Hematopoietic multipotent progenitor cell treated with erythropoietin and hydrocortisone succinate and interleukin-3 and kit ligand, for 8 days (in vitro differentiated cells): Measurements from ENCODE around the gene ADARB1.

Source experiments
- DNase-seq: peaks from one replicate; pipeline ENCODE4 v3.0.0-alpha.2; 2015

The ADARB1 gene

DNA sequence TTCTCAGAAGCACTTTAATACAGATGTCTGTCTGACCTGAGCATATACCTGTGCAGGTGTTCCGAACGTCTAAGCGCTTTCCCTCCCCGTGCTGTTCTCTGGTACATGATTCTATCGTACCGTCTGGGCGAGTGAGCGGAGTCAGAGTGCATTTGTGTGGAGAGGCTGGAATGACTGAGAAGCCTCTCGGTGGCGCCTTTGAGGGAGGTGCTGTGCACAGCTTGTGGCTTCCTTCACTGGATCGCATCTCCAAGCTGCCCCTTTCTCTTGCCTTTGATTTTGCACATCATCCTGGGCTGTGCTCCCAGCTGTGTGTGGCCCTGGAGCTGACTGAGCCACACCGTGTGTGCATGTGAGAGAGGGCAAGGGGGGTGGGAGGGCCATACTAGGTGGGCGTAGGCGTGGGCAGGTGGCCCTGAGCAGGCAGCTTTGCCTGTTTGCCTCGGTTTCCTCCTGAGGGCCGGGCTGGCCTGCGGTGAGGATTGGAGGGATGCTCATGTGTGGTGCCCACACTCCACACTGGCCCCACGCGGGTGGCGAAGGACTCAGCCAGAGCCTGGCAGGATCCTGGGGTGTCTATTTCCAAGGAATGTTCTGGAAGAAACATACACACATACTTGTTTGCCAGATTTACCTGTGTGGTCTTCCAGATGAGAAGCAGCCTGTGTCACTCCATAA, 105.3 kb downstream of the ADARB1 start:
- DNase-seq, result no peak

DNA sequence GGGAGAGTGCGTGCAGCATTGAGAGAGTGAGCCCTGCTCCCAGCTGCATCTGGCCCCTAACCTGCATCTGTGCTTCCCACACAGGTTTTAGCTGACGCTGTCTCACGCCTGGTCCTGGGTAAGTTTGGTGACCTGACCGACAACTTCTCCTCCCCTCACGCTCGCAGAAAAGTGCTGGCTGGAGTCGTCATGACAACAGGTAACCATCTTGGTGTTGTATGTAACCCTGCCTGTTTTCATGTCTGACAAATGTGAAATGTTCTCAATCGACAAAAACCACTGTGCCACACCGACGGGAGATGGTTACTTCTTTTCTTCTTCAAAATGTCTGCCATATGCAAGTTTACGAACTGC, 105.8 kb downstream of the ADARB1 start:
- DNase-seq, result no peak

DNA sequence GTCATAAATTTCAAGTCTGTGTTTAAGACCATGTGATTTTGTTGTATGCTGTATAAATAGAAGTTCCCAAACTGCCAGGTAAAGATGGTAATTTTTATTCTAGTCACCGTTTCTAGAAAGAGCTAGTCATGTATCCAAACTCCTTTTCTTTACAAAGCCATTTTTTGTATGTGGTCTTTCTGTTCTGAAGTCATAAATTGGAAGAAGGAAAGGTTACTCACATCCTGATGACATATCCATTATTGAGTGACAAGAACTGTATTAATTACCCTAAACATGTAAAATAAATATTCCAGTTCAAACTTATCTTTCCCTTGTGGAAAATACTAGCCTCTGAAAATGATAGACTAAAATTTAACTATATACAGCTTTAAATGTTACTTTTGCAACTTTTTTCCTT, 108.6 kb downstream of the ADARB1 start:
- DNase-seq, result no peak

DNA sequence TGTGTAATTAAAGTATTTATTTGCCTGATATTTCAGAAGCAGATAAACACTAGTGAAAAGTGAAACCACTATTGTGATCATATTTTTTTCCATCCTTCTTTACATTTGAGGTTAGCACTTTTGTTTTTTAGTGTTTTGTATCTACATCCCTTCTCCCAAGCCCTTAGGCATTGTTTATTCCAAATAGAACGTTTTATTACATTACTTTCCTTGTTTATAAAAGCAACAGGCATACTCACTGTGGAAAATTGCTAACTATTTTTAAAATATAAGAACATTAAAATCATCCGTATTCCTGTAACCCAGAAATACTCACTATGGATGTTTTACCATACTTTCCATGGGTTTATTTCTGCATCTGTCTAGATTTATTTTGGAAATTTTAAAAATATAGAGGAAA, 109.5 kb downstream of the ADARB1 start:
- no peak for DNase-seq

DNA sequence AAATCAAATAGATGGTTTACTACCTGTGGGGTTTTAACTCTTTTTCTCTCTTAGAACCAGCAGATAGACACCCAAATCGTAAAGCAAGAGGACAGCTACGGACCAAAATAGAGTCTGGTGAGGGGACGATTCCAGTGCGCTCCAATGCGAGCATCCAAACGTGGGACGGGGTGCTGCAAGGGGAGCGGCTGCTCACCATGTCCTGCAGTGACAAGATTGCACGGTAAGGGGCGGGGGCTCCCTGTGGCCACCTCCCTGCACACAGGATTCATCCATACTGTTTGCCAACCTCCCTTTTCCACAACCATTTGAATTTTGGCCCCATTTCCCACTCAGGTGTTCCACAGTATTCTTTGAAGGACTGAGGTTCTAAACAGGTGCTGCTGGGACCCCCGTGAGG, 110.5 kb downstream of the ADARB1 start:
- no peak for DNase-seq

DNA sequence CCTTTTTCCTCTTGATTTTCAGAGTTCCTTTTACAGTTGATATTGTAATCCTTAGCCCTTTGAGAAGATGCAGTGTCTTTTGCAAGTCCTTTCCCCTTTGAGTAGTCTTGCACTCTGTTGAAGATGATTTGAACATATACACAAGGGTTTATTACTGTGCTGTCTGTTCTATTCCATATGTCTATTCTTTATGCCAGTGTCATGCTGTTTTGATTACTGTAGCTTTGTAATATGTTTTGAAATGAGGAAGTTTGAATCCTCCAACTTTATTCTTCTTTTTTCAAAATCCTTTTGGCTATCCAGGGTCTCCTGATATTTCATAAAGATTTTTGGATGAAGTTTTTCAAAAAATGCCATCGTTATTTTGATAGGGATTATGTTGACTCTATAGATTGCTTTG, 112.3 kb downstream of the ADARB1 start:
- DNase-seq, result no peak

DNA sequence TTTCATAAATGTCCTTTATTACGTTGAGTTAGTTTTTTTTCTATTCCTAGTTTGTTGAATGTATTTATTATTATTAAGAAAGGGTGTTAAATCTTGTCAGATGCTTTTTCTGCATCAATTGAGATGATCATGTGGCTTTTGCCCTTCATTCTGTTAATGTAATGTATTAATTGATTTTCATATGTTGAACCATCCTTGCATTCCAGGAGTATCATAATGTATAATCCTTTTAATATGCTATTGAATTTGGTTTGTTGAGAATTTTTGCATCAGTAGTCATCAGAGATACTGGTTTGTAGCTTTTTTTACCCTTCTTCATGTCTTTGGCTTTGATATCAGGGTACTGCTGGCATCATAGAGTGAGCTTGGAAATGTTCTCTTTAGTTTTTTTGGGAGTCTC, 113.3 kb downstream of the ADARB1 start:
- no peak for DNase-seq

DNA sequence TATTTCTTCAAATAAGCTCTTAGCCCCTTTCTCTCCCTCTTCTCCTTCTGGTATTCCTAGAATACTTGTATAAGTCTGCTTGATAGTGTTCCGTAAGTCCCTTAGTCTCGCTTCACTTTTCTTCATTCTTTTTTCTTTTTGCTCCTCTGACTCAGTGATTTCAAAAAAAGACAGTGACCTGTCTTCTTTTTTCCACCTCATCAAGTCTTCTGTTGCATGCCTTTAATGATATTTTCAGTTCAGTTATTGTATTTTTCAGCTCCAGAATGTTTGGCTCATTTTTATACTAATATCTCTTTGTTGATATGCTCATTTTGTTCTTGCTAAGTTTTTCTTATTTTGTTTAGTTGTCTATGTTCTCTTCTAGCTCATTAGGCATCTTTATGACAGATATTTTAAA, 115.6 kb downstream of the ADARB1 start:
- no peak for DNase-seq

DNA sequence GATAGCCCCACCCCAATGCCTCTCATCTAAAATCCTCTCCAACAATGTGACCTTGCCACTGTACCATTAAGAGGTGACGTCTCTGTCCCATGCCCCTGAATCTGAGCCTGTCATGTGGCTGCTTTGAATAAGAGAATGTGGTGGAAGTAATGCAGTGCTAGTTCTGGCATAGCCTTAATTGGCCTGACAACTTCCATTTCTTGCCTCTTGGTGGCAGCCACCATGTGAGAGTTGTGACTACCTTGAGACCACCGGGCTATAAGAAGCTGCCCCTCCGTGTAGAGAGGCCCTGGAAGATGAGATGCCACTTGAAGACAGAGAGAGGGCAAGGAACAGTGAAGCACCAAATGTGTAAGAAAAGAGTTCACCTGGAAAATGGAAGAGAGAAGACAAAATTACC, 118.0 kb downstream of the ADARB1 start:
- no peak for DNase-seq

DNA sequence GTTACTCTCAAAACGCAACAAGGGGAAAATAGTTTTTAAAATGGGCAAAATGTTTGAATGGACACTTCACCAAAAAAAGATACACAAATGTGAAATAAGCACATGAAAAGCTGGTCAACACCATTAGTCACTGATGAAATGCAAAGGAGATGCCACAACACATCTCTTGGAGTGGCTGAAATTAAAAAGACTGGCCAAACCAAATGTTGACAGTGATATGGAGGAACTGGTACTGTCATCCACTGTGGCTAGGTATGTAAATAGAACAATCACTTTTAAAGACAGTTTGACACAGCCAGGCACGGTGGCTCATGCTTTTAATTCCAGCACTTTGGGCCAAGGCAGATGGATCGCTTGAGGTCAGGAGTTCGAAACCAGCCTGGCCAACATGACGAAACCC, 122.2 kb downstream of the ADARB1 start:
- no peak for DNase-seq

DNA sequence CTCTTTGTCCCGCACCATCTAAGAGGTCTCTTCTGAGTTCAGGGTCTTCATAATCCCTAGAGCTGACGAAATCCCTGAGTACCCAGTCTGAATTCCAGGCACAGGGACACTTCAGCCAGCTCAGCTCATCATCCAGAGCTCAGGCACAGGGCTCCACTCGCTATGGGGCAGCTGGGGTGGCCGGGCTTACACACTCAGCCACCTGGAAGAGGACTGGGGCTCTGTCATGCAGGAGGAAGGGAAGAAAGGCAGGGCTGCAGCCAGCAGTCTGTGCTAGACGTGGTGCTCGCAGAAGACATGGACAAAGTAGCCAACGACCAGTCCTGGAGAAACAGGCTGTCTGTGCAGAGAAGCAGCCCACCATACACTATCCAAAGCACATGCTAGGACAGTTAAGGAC, 124.8 kb downstream of the ADARB1 start:
- DNase-seq, result no peak

DNA sequence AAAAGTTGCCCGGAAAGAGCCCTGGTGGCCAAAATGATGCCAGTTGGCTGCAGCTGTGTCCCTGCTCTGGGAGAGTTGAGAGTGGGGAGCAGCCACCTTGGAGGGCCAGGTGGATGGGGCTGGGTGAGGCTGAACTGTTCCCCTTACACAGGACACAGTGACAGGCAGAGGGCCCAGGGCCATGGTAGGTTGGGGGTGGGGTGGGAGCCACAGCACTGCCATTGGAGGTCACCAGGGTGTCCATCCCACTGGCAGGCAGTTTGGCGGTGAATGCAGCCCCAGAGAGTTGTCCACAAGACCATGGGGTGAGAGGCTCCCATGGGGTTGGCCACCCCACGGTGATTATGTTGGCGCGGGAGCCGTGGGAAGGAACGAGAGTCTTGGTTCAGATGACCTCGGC, 125.7 kb downstream of the ADARB1 start:
- no peak for DNase-seq

DNA sequence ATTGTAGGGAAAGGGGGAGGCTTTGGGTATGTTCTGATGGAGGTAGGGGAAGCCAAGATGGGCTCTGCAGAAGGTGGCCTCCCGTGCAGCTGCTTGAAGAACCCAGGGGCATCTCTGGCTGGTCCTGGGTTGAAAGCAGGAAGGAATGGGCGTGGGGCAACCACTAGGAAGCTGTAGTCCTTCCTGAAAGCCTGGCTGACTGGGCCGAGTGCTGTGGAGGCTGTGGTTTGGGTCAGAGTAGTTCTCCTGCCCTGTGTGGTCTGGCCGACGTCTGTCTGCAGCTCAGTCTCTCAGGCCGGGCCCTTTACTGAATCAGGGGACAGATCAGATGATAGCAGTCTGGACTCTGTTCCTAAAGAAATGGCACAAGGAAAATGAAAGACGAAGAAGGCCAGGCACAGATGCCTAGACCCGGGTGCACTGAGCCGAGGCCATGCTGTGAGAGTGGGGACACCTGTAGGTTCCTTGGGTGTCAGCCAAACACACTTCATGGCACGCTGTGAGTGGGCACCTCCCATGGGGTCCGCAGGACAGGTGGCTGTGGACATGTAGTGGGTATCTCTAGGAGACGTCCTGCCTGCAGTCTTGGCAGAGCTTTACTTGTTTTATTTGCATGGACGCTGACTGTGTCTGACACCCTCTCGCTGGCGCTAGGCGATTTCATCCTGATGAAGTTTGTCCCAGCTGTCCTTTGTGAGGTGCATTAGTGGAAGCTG, 126.4 kb downstream of the ADARB1 start:
- no peak for DNase-seq

DNA sequence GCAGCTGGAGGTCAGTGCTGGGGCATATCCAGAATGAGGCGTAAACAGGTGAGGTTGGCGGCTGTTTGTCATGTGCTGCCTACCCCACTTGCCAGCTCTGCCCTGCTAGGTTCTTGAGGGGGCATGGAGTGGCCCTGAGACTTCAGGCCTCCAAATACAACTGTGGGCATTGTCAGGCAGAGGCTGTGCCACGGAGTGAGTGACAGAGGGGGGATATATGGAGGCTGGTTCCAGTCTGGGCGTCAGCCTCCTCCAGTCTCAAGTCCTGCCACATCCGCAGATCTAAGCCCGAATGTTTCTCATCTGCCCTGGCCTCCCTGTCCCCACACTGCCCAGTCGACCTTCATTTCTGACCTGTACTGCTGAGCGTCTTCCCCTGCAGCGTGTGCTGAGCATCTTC, 128.0 kb downstream of the ADARB1 start:
- DNase-seq, result no peak

DNA sequence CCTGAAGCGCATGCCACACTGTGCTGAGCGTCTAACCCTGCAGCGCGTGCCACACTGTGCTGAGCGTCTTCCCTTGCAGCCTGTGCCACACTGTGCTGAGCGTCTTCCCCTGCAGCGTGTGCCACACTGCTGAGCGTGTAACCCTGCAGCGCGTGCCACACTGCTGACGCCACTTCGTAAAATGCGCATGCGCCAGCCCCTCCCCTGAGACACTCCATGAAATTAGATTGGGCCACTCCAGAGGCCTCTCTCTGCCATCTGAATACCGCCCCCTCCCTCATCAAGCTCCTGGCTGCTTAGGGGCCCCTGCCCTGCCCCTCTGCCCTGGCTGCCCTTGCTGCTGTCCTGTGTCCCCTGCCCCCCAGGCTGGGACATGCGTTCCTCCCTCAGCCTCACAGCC, 128.5 kb downstream of the ADARB1 start:
- no peak for DNase-seq

DNA sequence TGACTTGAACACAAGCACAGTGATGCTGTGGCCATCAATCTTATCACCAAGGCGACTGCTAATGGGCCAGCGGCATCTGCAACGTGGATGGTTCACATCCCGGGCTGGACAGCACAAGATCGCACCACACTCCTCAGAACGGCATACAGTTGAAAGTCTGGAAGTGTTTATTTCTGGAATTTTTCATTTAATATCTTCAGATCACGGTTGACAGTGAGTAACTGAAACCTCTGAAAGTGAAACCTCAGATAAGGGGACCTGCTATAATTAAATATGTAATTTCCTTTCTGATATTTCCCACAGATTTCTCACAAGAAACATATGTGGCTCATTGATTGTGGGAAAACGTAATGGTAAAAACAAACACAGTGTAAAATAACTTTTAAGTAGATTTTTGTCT, 129.6 kb downstream of the ADARB1 start:
- DNase-seq, result no peak

DNA sequence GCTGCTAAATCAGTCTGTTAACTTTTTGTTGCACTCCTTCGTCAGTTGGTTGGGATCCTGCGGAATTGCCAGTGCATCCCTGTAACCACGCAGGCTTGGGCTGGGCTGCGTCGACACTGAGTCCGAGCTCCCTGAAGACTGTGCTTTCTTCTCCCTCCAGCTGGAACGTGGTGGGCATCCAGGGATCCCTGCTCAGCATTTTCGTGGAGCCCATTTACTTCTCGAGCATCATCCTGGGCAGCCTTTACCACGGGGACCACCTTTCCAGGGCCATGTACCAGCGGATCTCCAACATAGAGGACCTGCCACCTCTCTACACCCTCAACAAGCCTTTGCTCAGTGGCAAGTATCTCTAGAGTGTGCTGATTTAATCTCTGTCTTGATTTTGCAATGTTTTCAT, 130.0 kb downstream of the ADARB1 start:
- no peak for DNase-seq

DNA sequence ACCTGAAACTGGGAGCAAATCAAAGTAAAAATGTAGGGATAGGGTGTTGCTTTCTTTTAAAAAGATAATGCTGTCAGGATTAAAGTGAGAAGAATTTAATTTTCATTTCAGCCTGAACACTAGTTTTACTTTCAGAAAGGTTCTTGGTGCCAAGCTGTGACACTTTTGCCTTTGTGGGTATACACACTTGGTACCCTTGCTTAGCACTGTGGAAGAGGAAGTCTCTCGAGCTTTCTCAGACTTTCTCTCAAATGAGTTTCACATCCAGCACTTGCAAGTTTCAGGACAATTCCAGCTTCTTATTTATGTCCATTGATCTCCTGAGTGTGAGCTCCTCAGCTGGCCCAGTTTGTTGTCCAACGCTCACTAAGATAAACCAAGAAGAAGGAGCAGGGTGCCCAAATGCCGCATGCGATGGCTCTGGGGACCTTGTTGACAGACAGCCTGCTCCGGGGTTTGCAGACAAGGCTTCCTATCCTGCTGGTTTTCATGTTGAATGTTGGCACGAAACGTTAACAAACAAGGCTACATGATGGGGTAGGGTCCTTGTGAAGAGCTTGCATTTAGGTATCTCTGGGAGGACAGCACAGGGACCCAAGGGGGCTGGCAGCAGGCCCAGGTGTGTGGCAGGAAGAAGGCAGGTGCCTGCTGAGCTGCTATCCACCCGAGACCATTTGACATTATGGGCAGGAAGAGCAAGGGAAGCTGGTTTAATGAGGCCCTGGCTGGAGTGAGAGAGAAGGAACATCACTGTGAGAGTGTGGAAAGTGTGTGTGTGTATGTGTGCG, 133.7 kb downstream of the ADARB1 start:
- DNase-seq, result no peak

DNA sequence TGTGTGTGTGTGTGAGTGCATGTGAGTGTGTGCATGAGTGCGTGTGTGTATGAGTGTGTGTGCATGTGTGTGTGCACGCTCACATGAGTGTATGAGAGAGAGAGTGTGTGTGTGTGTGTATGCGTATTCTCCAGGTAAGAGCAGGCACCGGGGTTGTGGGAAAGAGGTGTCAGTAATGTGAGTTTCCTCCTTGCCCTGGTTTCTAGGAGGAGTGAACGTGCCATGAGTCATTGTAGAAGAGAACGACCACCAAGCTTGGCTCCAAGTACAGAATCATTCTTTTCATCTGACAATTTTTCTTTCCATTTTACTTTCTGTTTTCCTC, 134.2 kb downstream of the ADARB1 start:
- no peak for DNase-seq

DNA sequence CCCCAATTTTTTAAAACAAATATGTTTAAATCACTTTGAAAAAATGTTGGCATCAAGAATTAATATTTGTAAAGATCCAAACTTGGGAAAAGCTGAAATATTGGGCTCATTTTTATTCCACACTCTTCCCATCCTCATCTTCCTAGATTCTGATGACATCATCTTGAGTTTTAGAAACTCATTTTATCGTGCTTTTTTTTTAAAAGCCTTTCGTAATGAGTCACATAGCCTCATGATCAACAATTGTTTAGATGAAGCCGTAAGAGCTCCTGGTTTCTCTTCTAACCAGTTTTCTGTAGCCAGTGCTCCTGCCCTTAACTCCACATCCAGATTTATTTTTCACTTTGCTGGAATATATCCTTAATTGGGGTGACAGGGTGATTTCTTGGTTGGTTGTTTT, 134.7 kb downstream of the ADARB1 start:
- no peak for DNase-seq

DNA sequence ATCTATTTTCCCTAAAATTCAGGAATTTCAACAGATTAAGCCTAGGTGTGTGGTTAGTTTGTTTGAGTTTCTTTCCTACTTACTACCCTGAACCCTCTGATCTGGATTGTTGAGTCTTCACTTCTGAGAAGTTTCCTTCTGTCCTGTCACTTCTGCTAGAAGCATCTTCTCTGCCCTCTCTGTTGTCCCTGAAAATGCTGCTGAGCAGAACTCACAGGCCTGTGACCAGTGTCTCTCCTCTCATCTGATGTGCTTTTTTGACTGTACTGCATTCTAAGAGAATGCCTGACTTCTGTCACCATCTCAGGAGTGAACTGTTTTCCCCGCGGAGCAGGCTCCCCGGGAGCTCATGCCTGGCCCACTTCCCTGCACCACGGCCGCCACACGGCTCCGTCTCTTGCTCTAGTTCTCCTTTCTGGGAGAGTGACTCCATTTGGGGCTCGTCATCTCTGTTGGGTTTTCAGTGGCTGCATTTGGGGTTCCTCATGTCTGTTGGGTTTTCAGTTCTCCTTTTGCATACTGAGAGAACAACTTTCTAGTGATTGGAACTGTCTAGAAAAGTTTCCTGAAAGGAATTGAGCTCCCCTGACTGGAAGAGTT, 135.4 kb downstream of the ADARB1 start:
- DNase-seq, result no peak

DNA sequence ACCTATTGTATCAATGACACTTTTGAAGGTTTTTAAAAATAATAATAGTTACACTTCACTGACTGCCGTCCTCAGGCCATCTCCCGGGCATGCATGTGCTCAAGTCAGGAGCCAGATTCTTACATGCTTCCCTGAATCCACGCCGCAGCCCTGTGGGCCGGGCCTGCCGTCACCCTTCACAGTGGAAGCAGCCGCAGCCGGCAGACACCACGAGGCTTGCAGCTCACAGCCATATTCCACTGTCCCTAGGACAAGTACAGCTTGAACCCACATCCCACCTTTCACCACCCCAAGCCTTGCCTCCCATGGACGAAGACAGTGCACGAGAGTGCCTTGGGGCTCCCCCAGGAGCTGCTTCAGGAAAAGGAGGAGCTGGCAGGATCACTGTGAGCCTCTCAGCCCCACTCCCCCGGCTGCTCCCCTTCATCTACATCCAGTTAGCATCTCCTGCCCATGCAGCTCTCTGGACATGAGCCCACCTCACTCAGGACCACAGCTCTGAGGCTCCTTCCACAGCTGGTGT, 136.1 kb downstream of the ADARB1 start:
- DNase-seq, result no peak

DNA sequence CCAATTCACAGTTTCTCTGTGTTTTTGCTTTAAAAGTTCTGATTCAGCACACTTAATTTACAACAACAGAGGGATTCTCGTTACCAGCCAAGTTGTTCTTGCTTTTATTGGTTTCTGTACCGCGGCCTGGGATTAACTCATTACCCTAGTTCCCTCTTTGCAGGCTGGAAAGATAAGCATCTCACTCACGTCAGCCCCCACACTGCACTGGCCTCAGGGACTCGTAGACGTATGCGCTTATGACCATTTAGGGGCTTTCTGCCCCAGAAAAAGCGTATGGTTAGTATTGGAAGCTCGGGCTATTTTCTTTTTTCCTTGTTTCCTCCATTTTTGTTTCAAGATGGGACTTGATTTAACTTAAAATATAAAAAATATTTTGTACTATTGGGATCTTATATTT, 137.3 kb downstream of the ADARB1 start:
- DNase-seq, result no peak

DNA sequence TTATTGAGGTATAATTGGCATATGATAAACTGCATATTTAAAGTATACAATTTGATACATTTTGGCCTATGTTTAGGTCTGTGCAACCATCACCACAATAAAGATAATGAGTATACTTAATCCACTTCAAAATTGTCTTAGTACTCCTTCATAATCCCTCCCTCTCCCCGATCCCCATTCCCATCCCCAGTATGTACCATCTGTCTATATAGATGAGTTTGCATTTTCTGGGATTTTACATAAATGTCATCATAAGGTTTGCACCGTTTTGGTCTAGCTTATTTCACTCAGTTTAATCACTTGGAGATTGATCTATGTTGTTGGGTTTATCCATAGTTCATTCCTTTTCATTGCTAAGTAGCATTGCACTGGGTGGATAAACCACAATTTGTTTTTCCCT, 139.0 kb downstream of the ADARB1 start:
- no peak for DNase-seq
